ENCODE results near the gene CENPVL2.

DNA sequence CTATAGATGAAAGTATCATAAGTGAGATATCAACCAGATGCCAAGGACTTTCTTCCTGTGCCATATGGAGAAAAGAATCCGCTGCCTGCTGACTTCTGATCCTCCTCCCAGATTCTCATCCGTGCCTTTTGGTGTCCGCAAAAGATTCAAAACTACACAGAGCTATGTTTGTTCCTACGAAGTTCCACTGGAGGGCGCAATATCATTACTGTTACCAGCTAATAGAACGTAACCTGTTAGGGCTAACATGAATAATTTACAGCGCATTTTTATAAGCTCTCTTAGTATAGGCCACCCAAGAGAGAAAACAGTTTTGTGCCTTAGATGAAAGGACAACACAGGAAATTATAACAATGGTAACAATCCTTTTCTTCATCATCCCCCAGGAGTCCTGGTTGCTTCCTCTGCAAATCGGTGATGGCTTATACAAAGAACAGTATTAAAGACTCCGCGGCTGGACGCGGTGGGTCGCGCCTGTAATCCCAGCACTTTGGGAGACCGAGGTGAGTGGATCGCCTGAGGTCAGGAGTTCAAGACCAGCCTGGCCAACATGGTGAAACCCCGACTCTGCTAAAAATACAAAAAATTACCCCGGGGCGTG, 41.1 kb downstream of the CENPVL2 start:
- TF ChIP-seq GATA2 (IDR thresholded peaks at IDR 0.05; ENCODE audit: low read depth, low read length) (no peak), GATA3 (IDR thresholded peaks at IDR 0.05; ENCODE audit: low read depth, low read length) (no peak)
